ENCODE results near the gene THRB. TPM values are rescaled to one million over a fixed set of nuclear protein-coding genes. Genes with fewer than 3 reads are reported as not detected.

Gene THRB
- total RNA-seq, 5 donors from 2014 or later (not counting 1 experiment from before 2014, with no cell fraction given): 0.03 to 0.29 (median 0.19) TPM; not detected in 2

DNA sequence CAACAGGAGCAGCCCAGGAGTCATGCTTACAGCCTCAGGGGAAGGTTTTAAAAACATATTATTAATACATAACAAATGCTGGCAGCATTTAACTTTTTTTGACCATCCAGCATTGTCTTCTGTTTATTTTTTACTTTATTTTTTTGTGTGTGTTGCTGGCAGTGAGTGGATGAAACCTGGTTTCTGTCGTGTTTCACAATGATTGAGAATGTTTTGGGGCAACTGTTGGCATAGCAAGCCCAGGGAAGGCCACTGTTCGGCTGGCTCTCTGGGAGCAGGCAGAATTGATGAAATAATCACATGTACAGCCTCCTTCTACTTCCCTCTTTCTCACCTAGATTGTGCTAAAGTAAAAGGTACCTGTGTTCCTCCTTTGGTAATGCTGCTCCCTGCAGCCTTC is 359.4 kb downstream of the THRB start:
- Mint-ChIP-seq H3K4me1 (no peaks in the 10 kb centered on the region), H3K9me3 (peaks cover 0 to 3% (median 0%) of the 10 kb centered on the region in 3 donors), H3K27me3 (no peaks in the 10 kb centered on the region), H3K4me3 (no peak overlapping the region), H3K36me3 (no peaks in the 10 kb centered on the region), H3K27ac (no peak overlapping the region)
- Histone ChIP-seq H3K4me3 (ENCODE audit: control insufficient read depth in 1 of 2, extremely low read depth in 1 of 2, low read length in 1 of 2) (no peak overlapping the region), H3K9me3 (no peaks in the 10 kb centered on the region), H3K27ac (ENCODE audit: low read length) (no peak overlapping the region), H3K4me1 (ENCODE audit: control insufficient read depth in 1 of 2, extremely low read depth in 1 of 2, insufficient read depth in 2 of 2, low read length in 2 of 2) (no peaks in the 10 kb centered on the region), H3K36me3 (ENCODE audit: control insufficient read depth in 2 of 2, extremely low read depth in 1 of 2, insufficient read depth in 1 of 2, low read length in 1 of 2) (no peaks in the 10 kb centered on the region), H3K27me3 (replicated peaks in 1 of 2; ENCODE audit: control insufficient read depth in 2 of 2, extremely low read depth in 1 of 2, insufficient read depth in 2 of 2, low read length in 1 of 2) (peaks cover 0 to 2% of the 10 kb centered on the region in 2 experiments)
- POLR2A ChIA-PET: no interaction called here
- WGBS (ENCODE audit: insufficient coverage): no CpG with 5 or more reads among the region's 2 CpGs
- CTCF ChIA-PET: no interaction called here
- DNase-seq: no peak
- ATAC-seq (replicated peaks in 1 of 4): no peak

DNA sequence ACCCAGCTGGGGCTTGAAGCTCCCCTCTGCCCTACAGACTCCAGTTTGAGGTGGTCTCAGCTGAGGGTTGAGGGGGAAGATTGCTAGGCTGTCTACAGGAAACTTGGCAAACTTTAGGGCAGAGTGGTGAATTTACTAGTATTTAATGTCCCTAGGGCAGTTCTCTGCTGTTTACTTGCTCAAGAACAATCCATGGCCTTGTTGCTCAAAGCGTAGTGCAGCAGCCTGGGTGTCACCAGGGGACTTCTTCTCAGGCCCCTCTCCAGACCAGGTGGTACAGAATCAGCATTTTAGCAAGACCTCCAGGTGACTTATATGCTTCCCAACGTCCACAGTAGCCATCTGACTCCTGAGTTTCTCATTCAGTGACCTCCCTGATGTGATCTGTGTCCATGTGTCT is 360.7 kb downstream of the THRB start:
- Histone ChIP-seq H3K36me3 (ENCODE audit: control insufficient read depth in 2 of 2, extremely low read depth in 1 of 2, insufficient read depth in 1 of 2, low read length in 1 of 2) (no peaks in the 10 kb centered on the region), H3K4me1 (ENCODE audit: control insufficient read depth in 1 of 2, extremely low read depth in 1 of 2, insufficient read depth in 2 of 2, low read length in 2 of 2) (no peaks in the 10 kb centered on the region), H3K4me3 (ENCODE audit: control insufficient read depth in 1 of 2, extremely low read depth in 1 of 2, low read length in 1 of 2) (no peak overlapping the region), H3K27me3 (replicated peaks in 1 of 2; ENCODE audit: control insufficient read depth in 2 of 2, extremely low read depth in 1 of 2, insufficient read depth in 2 of 2, low read length in 1 of 2) (peaks cover 0 to 2% of the 10 kb centered on the region in 2 experiments), H3K9me3 (no peaks in the 10 kb centered on the region), H3K27ac (ENCODE audit: low read length) (no peak overlapping the region)
- Mint-ChIP-seq H3K36me3 (no peaks in the 10 kb centered on the region), H3K9me3 (peaks cover 0 to 3% (median 0%) of the 10 kb centered on the region in 3 donors), H3K27ac (no peak overlapping the region), H3K4me3 (no peak overlapping the region), H3K4me1 (no peaks in the 10 kb centered on the region), H3K27me3 (no peaks in the 10 kb centered on the region)
- DNase-seq: no peak
- ChIA-PET POLR2A (no interaction called here), CTCF (no interaction called here)
- WGBS (ENCODE audit: insufficient coverage): 57% methylated on average over 2 of the region's 2 CpGs
- ATAC-seq (replicated peaks in 1 of 4): no peak

DNA sequence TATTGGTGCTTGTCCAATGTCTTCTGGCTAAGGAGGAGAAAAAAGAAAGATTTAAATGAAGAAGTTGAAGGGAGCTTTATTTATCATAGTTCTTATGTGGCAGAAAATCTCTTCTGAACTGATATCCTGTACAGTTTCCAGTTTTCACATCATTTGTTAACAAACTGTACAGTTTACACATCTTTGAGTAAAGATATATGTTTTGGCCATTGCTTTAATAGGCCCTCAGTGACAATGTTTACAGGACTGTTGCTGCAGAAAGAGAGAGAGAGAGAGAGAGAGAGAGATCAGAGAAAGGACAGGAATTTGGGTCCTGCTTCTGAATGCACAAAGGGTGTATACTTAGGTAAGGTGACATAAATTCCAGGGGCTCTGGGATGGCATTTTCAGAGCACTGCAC is 361.2 kb downstream of the THRB start:
- Mint-ChIP-seq H3K9me3 (peaks cover 0 to 3% (median 0%) of the 10 kb centered on the region in 3 donors), H3K4me1 (no peaks in the 10 kb centered on the region), H3K27me3 (no peaks in the 10 kb centered on the region), H3K36me3 (no peaks in the 10 kb centered on the region), H3K27ac (no peak overlapping the region), H3K4me3 (no peak overlapping the region)
- no peak for DNase-seq
- no peak for ATAC-seq (replicated peaks in 1 of 4)
- Histone ChIP-seq H3K27ac (ENCODE audit: low read length) (no peak overlapping the region), H3K27me3 (replicated peaks in 1 of 2; ENCODE audit: control insufficient read depth in 2 of 2, extremely low read depth in 1 of 2, insufficient read depth in 2 of 2, low read length in 1 of 2) (peaks cover 0 to 2% of the 10 kb centered on the region in 2 experiments), H3K4me3 (ENCODE audit: control insufficient read depth in 1 of 2, extremely low read depth in 1 of 2, low read length in 1 of 2) (no peak overlapping the region), H3K4me1 (ENCODE audit: control insufficient read depth in 1 of 2, extremely low read depth in 1 of 2, insufficient read depth in 2 of 2, low read length in 2 of 2) (no peaks in the 10 kb centered on the region), H3K36me3 (ENCODE audit: control insufficient read depth in 2 of 2, extremely low read depth in 1 of 2, insufficient read depth in 1 of 2, low read length in 1 of 2) (no peaks in the 10 kb centered on the region), H3K9me3 (no peaks in the 10 kb centered on the region)
- CTCF ChIA-PET: no interaction called here
- POLR2A ChIA-PET: interaction anchor here in 1 of 2 donors (0.7 kb wide), 1 partner anchor 156 kb away, joined by 3 read pairs; no protein-coding TSS in a partner anchor

DNA sequence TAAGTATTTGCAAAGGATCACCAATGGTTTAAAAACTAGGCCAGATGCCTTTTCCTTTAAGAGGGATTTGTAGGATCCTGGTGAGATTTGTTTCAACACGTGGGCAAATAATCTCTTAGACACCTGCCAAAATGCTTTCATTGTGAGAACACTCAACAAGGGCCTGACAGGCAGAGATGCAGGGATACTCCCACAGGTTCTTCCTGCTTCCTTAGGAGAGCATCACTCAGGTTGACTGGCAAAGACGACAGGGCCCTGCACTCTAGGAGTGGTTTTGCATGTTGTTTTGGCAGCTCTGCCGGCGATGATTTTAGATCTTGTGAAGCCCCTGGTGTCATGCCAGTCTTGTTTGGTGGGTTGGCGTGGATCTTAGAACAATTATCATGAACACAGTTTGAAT is 365.1 kb downstream of the THRB start:
- no peak for ATAC-seq (replicated peaks in 1 of 4)
- Mint-ChIP-seq H3K4me1 (no peaks in the 10 kb centered on the region), H3K36me3 (no peaks in the 10 kb centered on the region), H3K4me3 (no peak overlapping the region), H3K9me3 (peaks cover 0 to 3% (median 0%) of the 10 kb centered on the region in 3 donors), H3K27ac (no peak overlapping the region), H3K27me3 (no peaks in the 10 kb centered on the region)
- ChIA-PET POLR2A (no interaction called here), CTCF (no interaction called here)
- WGBS (ENCODE audit: insufficient coverage): 78% methylated on average over 4 of the region's 5 CpGs
- no peaks in the 10 kb centered on the region for H3K36me3 ChIP-seq (ENCODE audit: control insufficient read depth in 2 of 2, extremely low read depth in 1 of 2, insufficient read depth in 1 of 2, low read length in 1 of 2)
- no peak overlapping the region for H3K27ac ChIP-seq (ENCODE audit: low read length)
- peaks cover 0 to 2% of the 10 kb centered on the region in 2 experiments for H3K27me3 ChIP-seq (replicated peaks in 1 of 2; ENCODE audit: control insufficient read depth in 2 of 2, extremely low read depth in 1 of 2, insufficient read depth in 2 of 2, low read length in 1 of 2)
- no peak for DNase-seq
- H3K4me3 ChIP-seq (ENCODE audit: control insufficient read depth in 1 of 2, extremely low read depth in 1 of 2, low read length in 1 of 2): no peak overlapping the region
- no peaks in the 10 kb centered on the region for H3K4me1 ChIP-seq (ENCODE audit: control insufficient read depth in 1 of 2, extremely low read depth in 1 of 2, insufficient read depth in 2 of 2, low read length in 2 of 2)
- no peaks in the 10 kb centered on the region for H3K9me3 ChIP-seq

DNA sequence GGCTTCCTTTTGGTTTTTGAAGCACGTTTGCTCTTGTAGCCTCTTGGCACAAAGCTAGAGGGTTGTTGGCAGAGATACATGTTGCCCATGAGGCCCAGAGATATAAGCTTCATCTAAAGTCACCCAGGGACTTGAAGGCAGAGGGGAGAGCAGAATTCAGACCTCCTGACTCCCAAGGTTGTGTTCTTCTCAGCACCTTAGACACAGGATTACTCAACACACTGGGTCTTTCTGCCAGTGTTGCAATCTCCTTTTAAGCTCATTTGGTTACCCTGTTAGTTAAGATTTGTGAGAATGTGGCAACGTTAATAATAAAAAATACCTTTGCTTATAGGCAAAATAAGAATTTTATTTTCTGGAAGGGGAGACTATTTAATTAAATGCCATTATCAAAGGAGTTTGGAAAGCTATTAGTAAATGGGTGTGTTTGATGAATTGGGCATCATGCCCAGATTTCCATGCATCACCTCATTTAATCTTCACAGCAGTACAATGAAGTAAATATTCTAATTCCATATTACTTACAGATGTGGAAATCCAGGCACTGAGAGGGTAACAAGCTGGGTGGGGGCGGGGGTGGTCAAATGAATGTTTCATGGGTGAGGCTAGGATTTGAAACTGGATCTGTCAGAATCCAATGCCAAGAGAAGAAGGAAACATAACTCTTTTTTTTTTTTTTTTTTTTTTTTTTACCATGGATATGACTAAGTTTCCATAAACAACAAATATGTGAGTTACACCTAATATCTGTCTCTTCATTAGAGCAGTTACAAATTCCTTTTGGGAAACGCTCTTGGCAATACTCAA is 366.2 kb downstream of the THRB start:
- Histone ChIP-seq H3K36me3 (ENCODE audit: control insufficient read depth in 2 of 2, extremely low read depth in 1 of 2, insufficient read depth in 1 of 2, low read length in 1 of 2) (no peaks in the 10 kb centered on the region), H3K4me3 (ENCODE audit: control insufficient read depth in 1 of 2, extremely low read depth in 1 of 2, low read length in 1 of 2) (no peak overlapping the region), H3K27me3 (replicated peaks in 1 of 2; ENCODE audit: control insufficient read depth in 2 of 2, extremely low read depth in 1 of 2, insufficient read depth in 2 of 2, low read length in 1 of 2) (no peaks in the 10 kb centered on the region), H3K27ac (ENCODE audit: low read length) (no peak overlapping the region), H3K9me3 (no peaks in the 10 kb centered on the region), H3K4me1 (ENCODE audit: control insufficient read depth in 1 of 2, extremely low read depth in 1 of 2, insufficient read depth in 2 of 2, low read length in 2 of 2) (no peaks in the 10 kb centered on the region)
- H3K4me1 Mint-ChIP-seq: no peaks in the 10 kb centered on the region
- no peak overlapping the region for H3K27ac Mint-ChIP-seq
- DNase-seq (no peak), ATAC-seq (replicated peaks in 1 of 4) (no peak)
- no CpG with 5 or more reads among the region's 4 CpGs for WGBS (ENCODE audit: insufficient coverage)
- no peaks in the 10 kb centered on the region for H3K36me3 Mint-ChIP-seq
- POLR2A ChIA-PET: no interaction called here
- CTCF ChIA-PET: no interaction called here
- no peaks in the 10 kb centered on the region for H3K27me3 Mint-ChIP-seq
- H3K9me3 Mint-ChIP-seq: peaks cover 0 to 3% (median 0%) of the 10 kb centered on the region in 3 donors
- H3K4me3 Mint-ChIP-seq: no peak overlapping the region

DNA sequence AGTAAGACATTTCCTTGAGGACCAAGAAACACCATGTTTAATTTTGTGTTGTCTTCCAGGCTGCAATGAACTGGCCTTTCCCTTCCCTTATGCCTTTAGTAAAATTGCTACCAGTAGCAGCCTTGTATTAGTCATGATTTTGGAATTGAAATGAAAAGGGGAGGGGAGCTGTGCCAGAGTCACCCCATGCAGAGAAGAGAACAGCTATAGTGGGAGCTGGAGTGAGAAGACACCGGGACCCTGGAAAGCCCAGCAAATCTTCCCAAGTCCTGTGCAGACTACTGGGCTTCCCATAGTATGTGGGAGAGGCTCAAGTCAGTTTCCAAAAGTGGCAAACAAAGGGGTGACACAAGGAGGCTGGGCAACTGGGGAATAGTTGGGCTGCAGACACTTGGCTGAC is 371.1 kb downstream of the THRB start:
- Histone ChIP-seq H3K27ac (ENCODE audit: low read length) (no peak overlapping the region), H3K4me1 (ENCODE audit: control insufficient read depth in 1 of 2, extremely low read depth in 1 of 2, insufficient read depth in 2 of 2, low read length in 2 of 2) (no peaks in the 10 kb centered on the region), H3K36me3 (ENCODE audit: control insufficient read depth in 2 of 2, extremely low read depth in 1 of 2, insufficient read depth in 1 of 2, low read length in 1 of 2) (no peaks in the 10 kb centered on the region), H3K4me3 (ENCODE audit: control insufficient read depth in 1 of 2, extremely low read depth in 1 of 2, low read length in 1 of 2) (no peak overlapping the region), H3K27me3 (replicated peaks in 1 of 2; ENCODE audit: control insufficient read depth in 2 of 2, extremely low read depth in 1 of 2, insufficient read depth in 2 of 2, low read length in 1 of 2) (no peaks in the 10 kb centered on the region), H3K9me3 (no peaks in the 10 kb centered on the region)
- ChIA-PET POLR2A (no interaction called here), CTCF (no interaction called here)
- no peaks in the 10 kb centered on the region for H3K9me3 Mint-ChIP-seq
- H3K27ac Mint-ChIP-seq: no peak overlapping the region
- H3K4me3 Mint-ChIP-seq: no peak overlapping the region
- no peak for DNase-seq
- 100% methylated on average over 1 of the region's 1 CpG for WGBS (ENCODE audit: insufficient coverage)
- no peaks in the 10 kb centered on the region for H3K4me1 Mint-ChIP-seq
- no peaks in the 10 kb centered on the region for H3K36me3 Mint-ChIP-seq
- no peak for ATAC-seq (replicated peaks in 1 of 4)
- no peaks in the 10 kb centered on the region for H3K27me3 Mint-ChIP-seq
